CD4-positive, alpha-beta memory T cell (primary cell): Measurements from ENCODE around the gene EEIG2. TPM values are rescaled to one million over a fixed set of nuclear protein-coding genes. Genes with fewer than 3 reads are reported as not detected.
"Not testable (repeated sequence)": the region's sequence is repeated elsewhere in the genome, so short reads cannot be mapped to it uniquely, and the experiment has no call there.

Experiments used
- CTCF ChIA-PET: fragments of 350-600 bp; sonication (Branson Sonifier 250); formaldehyde crosslinking; loops from one replicate; lab custom pipeline; 2021; ENCODE audit warnings: inconsistent platforms; ENCODE audit not compliant: partially characterized antibody; lab: Charles Lee
- POLR2A ChIA-PET: fragments of 350-600 bp; sonication (Branson Sonifier 250); formaldehyde crosslinking; loops from one replicate; lab custom pipeline; 2021; ENCODE audit not compliant: partially characterized antibody; lab: Charles Lee
- DNase-seq, 5 donors: peaks; one replicate each; pipeline versions ENCODE4 v3.0.0 to v3.0.0-alpha.2; 2020 to 2022; ENCODE audit warnings: mixed read lengths in 1 of 5
- H3K27ac ChIP-seq: one replicate; pipeline ENCODE4 v1.7.0; 2013; ENCODE audit warnings: low read depth, low read length
- H3K27me3 ChIP-seq: 2 replicates; pipeline ENCODE4 v1.7.0; 2013; ENCODE audit warnings: mild to moderate bottlenecking, low read length, moderate library complexity; ENCODE audit not compliant: insufficient read depth
- H3K36me3 ChIP-seq: 2 replicates; pipeline ENCODE4 v1.7.0; 2013; ENCODE audit warnings: mild to moderate bottlenecking, low read length, moderate library complexity; ENCODE audit not compliant: insufficient read depth
- H3K4me1 ChIP-seq: 2 replicates; pipeline ENCODE4 v1.7.0; 2013; ENCODE audit warnings: mild to moderate bottlenecking, low read length, moderate library complexity; ENCODE audit not compliant: insufficient read depth
- H3K4me3 ChIP-seq, 2 donors: one replicate each; pipeline ENCODE4 v1.7.0; 2013; ENCODE audit warnings: low read length in 2 of 2, mild to moderate bottlenecking in 1 of 2
- H3K9me3 ChIP-seq, 2 donors: one replicate each; pipeline ENCODE4 v1.7.0; 2013; ENCODE audit warnings: low read length in 2 of 2, control low read depth in 1 of 2; ENCODE audit not compliant: control insufficient read depth in 1 of 2
- H3K27ac Mint-ChIP-seq, 7 donors: one replicate each; pipeline ENCODE4 v1.8.0; 2020 to 2021; ENCODE audit warnings: mixed read lengths in 7 of 7, mild to moderate bottlenecking in 6 of 7, inconsistent platforms in 3 of 7, moderate library complexity in 3 of 7
- H3K27me3 Mint-ChIP-seq, 2 donors: one replicate each; pipeline ENCODE4 v1.8.0; 2020 to 2021; ENCODE audit warnings: mixed read lengths in 2 of 2
- H3K36me3 Mint-ChIP-seq, 2 donors: one replicate each; pipeline ENCODE4 v1.8.0; 2020 to 2021; ENCODE audit warnings: mixed read lengths in 2 of 2, inconsistent platforms in 1 of 2, mild to moderate bottlenecking in 1 of 2
- H3K4me1 Mint-ChIP-seq, 4 donors: one replicate each; pipeline ENCODE4 v1.8.0; 2020 to 2021; ENCODE audit warnings: mixed read lengths in 4 of 4, mild to moderate bottlenecking in 1 of 4
- H3K4me3 Mint-ChIP-seq, 8 donors: one replicate each; pipeline ENCODE4 v1.8.0; 2020 to 2021; ENCODE audit warnings: mixed read lengths in 8 of 8, mild to moderate bottlenecking in 7 of 8, moderate library complexity in 6 of 8, inconsistent platforms in 3 of 8
- H3K9me3 Mint-ChIP-seq, 8 donors: one replicate each; pipeline ENCODE4 v1.8.0; 2020 to 2021; ENCODE audit warnings: mixed read lengths in 8 of 8, mild to moderate bottlenecking in 5 of 8, inconsistent platforms in 3 of 8, moderate library complexity in 1 of 8
- intact Hi-C: fragments of 100-400 bp; cut with micrococcal nuclease; formaldehyde crosslinking; loops from one replicate; pipeline ENCODE4 v1.15.1; 2023
- polyA plus RNA-seq, 2 donors: library from polyadenylated mRNA; unstranded; fragments of 300-500 nt; fragmentation: Illumina TruSeq; gene quantifications; one replicate each; pipeline ENCODE4 v1.2.3, GENCODE V29; 2021
- total RNA-seq, 2 experiments: library from RNA; stranded (reverse); gene quantifications; one replicate each; pipeline ENCODE4 v1.2.3, GENCODE V29; 2021

EEIG2 gene
- total and polyA plus RNA-seq, 4 experiments from 2014 or later: 0.33 to 10.7 (median 5.3) TPM

DNA sequence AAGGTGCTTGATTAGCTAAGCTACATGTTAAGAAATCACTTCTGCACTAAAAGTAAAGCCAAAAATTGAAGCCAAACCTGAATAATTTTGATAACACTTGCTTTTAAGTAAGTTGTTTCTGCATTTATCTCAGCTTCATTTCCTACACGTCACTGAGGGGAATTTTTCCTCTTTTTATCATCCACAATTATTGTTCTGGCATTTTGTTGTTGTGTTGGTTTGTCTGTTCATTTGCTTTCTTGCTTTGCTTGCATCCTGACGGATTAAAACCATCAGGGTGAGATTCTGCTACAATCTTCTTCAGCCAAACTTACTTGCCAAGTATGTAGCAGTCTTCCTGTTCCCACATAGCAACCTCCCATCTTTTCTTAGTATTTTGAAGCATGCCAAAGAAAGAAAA is 18.0 kb upstream of the EEIG2 start:
- Mint-ChIP-seq H3K4me1 (peaks cover 0 to 3% (median 0%) of the 10 kb centered on the region in 4 donors), H3K27ac (no peak overlapping the region), H3K9me3 (peaks cover 0 to 4% (median under 1%) of the 10 kb centered on the region in 8 donors), H3K4me3 (no peak overlapping the region), H3K27me3 (peaks cover 12 to 32% of the 10 kb centered on the region in 2 donors), H3K36me3 (peaks cover 1 to 4% of the 10 kb centered on the region in 2 donors)
- ChIA-PET CTCF (interaction anchor here (1.1 kb wide), 1 partner anchor 19 kb away, joined by 3 read pairs; no protein-coding TSS in a partner anchor), POLR2A (no interaction called here)
- DNase-seq: no peak
- H3K27ac ChIP-seq: no peak overlapping the region
- H3K9me3 ChIP-seq: no peaks in the 10 kb centered on the region
- no peak overlapping the region for H3K4me3 ChIP-seq
- H3K4me1 ChIP-seq: no peaks in the 10 kb centered on the region
- intact Hi-C loops: no loop called here
- H3K36me3 ChIP-seq: no peaks in the 10 kb centered on the region
- H3K27me3 ChIP-seq: no peaks in the 10 kb centered on the region

- H3K27ac ChIP-seq, H3K36me3 Mint-ChIP-seq, H3K4me1 ChIP-seq, H3K27me3 ChIP-seq, H3K4me1 Mint-ChIP-seq, H3K9me3 ChIP-seq, H3K36me3 ChIP-seq, H3K4me3 Mint-ChIP-seq, H3K27ac Mint-ChIP-seq, CTCF ChIA-PET, POLR2A ChIA-PET, intact Hi-C loops, H3K9me3 Mint-ChIP-seq, H3K4me3 ChIP-seq, DNase-seq: not testable (repeated sequence)
- peaks cover 7 to 10% of the 10 kb centered on the region in 2 donors for H3K27me3 Mint-ChIP-seq
These were observed 12.4 kb upstream of the EEIG2 start for GRCh38 chr1:108547493-108547892.

- CTCF ChIA-PET: interaction anchor here (4.0 kb wide), 1 partner anchor 10 kb away, joined by 33 read pairs; the partner anchor contains the start of gene EEIG2
- Mint-ChIP-seq H3K27ac (no peak overlapping the region), H3K36me3 (no peaks in the 10 kb centered on the region), H3K27me3 (no peaks in the 10 kb centered on the region), H3K4me1 (no peaks in the 10 kb centered on the region), H3K4me3 (no peak overlapping the region), H3K9me3 (peaks cover 0 to 3% (median 0%) of the 10 kb centered on the region in 8 donors)
- Histone ChIP-seq H3K4me1 (no peaks in the 10 kb centered on the region), H3K9me3 (no peaks in the 10 kb centered on the region), H3K27me3 (no peaks in the 10 kb centered on the region), H3K4me3 (no peak overlapping the region), H3K36me3 (no peaks in the 10 kb centered on the region), H3K27ac (no peak overlapping the region)
- DNase-seq: no peak
- POLR2A ChIA-PET: interaction anchor here (0.7 to 1.4 kb wide), 2 partner anchors 9 to 111 kb away, joined by 3 to 7 read pairs; partner anchors contain the start of gene EEIG2
- intact Hi-C loops: no loop called here
These were observed 8.6 kb upstream of the EEIG2 start for GRCh38 chr1:108551137-108551862.

DNA sequence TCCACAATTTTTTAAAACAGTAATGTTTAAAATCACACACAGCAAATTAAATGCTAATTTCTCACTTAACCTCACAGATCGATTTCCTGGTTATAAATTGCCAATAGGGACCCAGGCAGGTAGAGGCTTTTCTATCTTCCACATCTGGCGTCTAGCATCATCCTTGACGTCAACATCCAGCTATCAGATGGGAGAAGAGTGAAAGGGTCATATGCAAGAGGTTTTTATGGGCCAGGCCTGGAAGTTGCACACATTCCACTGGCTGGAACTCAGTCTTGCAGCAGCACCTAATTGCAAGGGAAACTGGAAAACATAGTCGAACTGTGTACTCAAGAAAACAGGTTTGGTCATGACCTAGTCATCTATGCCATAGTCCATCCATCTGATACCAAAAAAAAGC is 6.0 kb upstream of the EEIG2 start:
- Histone ChIP-seq H3K9me3 (no peaks in the 10 kb centered on the region), H3K4me3 (no peak overlapping the region), H3K36me3 (no peaks in the 10 kb centered on the region), H3K4me1 (peaks cover 3% of the 10 kb centered on the region), H3K27ac (no peak overlapping the region), H3K27me3 (no peaks in the 10 kb centered on the region)
- DNase-seq: no peak
- ChIA-PET CTCF (no interaction called here), POLR2A (no interaction called here)
- Mint-ChIP-seq H3K36me3 (no peaks in the 10 kb centered on the region), H3K4me3 (no peak overlapping the region), H3K27me3 (no peaks in the 10 kb centered on the region), H3K9me3 (no peaks in the 10 kb centered on the region), H3K27ac (no peak overlapping the region), H3K4me1 (no peaks in the 10 kb centered on the region)
- intact Hi-C loops: no loop called here

DNA sequence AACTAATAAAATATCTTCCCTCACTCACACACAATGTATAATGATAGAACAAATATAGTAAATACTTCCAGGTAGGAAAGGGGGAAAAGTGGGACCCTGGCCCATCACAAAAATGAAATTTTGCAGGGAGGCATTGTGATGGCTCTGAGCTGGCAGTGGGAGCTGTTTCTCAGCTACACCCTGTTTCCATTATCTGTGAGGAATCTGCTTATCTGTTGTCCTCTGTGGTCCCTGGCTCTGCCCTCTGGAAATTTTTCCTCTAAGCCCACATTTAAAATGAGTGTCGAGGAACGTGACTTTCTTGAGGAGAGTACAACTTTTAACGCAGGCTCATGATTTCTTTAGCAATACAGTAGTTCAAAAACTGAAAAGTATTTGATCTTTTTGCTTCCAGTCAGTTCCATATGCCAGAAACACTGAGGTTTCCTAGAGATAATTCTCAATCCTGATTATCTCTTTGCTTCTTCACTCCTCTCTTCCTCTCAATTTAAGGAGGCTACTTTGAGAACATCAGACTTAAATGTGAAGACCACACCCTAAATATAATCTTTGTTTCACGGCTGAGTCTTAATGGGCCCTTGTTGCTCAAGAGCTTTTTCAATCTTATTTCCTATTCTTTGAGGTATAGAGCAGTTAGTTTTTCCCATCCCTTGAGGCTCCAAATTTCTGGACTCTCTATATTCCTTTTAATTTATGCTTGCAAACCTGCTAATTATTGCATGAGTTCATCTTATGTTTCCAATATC is 5.0 kb upstream of the EEIG2 start:
- ChIA-PET CTCF (no interaction called here), POLR2A (interaction anchor here (1.0 kb wide), 1 partner anchor 137 kb away, joined by 3 read pairs; the partner anchor contains the start of gene PRPF38B)
- intact Hi-C loops: no loop called here
- DNase-seq: no peak
- peaks cover 11% of the 10 kb centered on the region for H3K4me1 ChIP-seq
- H3K27me3 ChIP-seq: no peaks in the 10 kb centered on the region
- H3K36me3 Mint-ChIP-seq: no peaks in the 10 kb centered on the region
- no peak overlapping the region for H3K4me3 ChIP-seq
- H3K4me3 Mint-ChIP-seq: no peak overlapping the region
- H3K27ac ChIP-seq: no peak overlapping the region
- H3K4me1 Mint-ChIP-seq: peaks cover 0 to 8% (median 4%) of the 10 kb centered on the region in 4 donors
- H3K27me3 Mint-ChIP-seq: no peaks in the 10 kb centered on the region
- H3K9me3 Mint-ChIP-seq: no peaks in the 10 kb centered on the region
- no peaks in the 10 kb centered on the region for H3K9me3 ChIP-seq
- H3K36me3 ChIP-seq: no peaks in the 10 kb centered on the region
- no peak overlapping the region for H3K27ac Mint-ChIP-seq

GRCh38 chr1:108556066-108556465 is 3.8 kb upstream of the EEIG2 start:
- ChIA-PET CTCF (interaction anchor here (9.2 kb wide), 1 partner anchor 44 kb away, joined by 225 read pairs; no protein-coding TSS in a partner anchor), POLR2A (interaction anchor here (1.0 kb wide), 1 partner anchor 136 kb away, joined by 3 read pairs; the partner anchor contains the start of gene PRPF38B)
- peaks cover 17% of the 10 kb centered on the region for H3K4me1 ChIP-seq
- no peaks in the 10 kb centered on the region for H3K9me3 Mint-ChIP-seq
- no peak overlapping the region for H3K27ac ChIP-seq
- H3K4me3 ChIP-seq: no peak overlapping the region
- H3K36me3 Mint-ChIP-seq: peaks cover 0 to 4% of the 10 kb centered on the region in 2 donors
- no peaks in the 10 kb centered on the region for H3K9me3 ChIP-seq
- no peak for DNase-seq
- H3K36me3 ChIP-seq: no peaks in the 10 kb centered on the region
- H3K4me1 Mint-ChIP-seq: peaks cover 7 to 16% (median 8%) of the 10 kb centered on the region in 4 donors
- H3K27me3 Mint-ChIP-seq: no peaks in the 10 kb centered on the region
- no peaks in the 10 kb centered on the region for H3K27me3 ChIP-seq
- H3K27ac Mint-ChIP-seq: no peak overlapping the region
- intact Hi-C loops: no loop called here
- H3K4me3 Mint-ChIP-seq: no peak overlapping the region

- POLR2A ChIA-PET: no interaction called here
- DNase-seq: no peak
- H3K4me1 ChIP-seq: peaks cover 21% of the 10 kb centered on the region
- intact Hi-C loops: no loop called here
- Mint-ChIP-seq H3K9me3 (no peaks in the 10 kb centered on the region), H3K4me3 (no peak overlapping the region), H3K27ac (no peak overlapping the region), H3K4me1 (peaks cover 8 to 20% (median 10%) of the 10 kb centered on the region in 4 donors), H3K36me3 (peaks cover 0 to 4% of the 10 kb centered on the region in 2 donors), H3K27me3 (no peaks in the 10 kb centered on the region)
- H3K4me3 ChIP-seq: no peak overlapping the region
- no peak overlapping the region for H3K27ac ChIP-seq
- H3K9me3 ChIP-seq: no peaks in the 10 kb centered on the region
- no peaks in the 10 kb centered on the region for H3K36me3 ChIP-seq
- CTCF ChIA-PET: interaction anchor here (9.2 kb wide), 1 partner anchor 45 kb away, joined by 225 read pairs; no protein-coding TSS in a partner anchor
- H3K27me3 ChIP-seq: no peaks in the 10 kb centered on the region
These were observed 3.4 kb upstream of the EEIG2 start for GRCh38 chr1:108556499-108556898.
